HG03342 (cell line): Measurements from ENCODE around the gene RYR3.

Source experiments
- ATAC-seq: cut with Tn5 transposase; IDR thresholded peaks from one replicate; pipeline ENCODE4 v1.9.1; 2021; ENCODE audit warnings: mild to moderate bottlenecking, moderate library complexity; ENCODE audit not compliant: unreplicated experiment

The RYR3 gene

DNA sequence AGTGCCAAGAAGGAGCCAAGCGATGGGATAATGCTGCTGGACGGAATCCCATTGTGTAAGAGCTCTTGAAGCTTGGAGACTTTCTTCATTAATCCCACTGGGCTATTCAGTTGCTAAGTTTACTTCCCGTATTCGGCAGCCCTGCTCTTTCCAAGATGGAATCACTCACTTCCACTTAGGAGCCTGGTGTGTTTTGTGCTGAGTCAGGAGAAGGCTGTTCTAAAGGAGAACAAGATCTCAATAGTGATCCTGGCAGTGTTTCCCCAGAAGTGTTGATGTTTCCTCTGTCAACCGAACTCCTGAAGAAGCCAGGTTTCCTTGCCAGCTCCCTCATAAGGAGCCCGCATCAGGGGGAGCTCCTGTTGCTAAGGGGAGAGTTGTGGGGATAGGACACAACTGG, 387.4 kb downstream of the RYR3 start:
- ATAC-seq: no peak

DNA sequence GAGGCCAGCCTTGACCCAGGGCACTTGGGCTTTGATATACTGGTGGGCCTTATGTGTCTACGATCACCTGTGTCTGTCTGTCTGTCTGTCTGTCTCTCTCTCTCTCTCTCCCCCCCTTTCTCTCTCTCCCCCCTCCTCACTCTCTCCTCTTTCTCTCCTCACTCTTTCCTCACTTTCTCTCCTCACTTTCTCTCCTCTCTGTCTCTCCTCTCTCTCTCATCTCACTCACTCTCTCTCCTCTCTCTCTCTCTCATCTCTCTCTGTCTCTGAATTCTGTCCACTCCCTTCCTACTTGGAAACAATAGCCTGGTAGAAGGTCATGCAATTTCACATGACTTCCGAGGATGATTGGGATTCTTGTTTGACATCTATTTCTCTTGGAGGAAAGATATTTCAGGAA, 388.4 kb downstream of the RYR3 start:
- no peak for ATAC-seq

DNA sequence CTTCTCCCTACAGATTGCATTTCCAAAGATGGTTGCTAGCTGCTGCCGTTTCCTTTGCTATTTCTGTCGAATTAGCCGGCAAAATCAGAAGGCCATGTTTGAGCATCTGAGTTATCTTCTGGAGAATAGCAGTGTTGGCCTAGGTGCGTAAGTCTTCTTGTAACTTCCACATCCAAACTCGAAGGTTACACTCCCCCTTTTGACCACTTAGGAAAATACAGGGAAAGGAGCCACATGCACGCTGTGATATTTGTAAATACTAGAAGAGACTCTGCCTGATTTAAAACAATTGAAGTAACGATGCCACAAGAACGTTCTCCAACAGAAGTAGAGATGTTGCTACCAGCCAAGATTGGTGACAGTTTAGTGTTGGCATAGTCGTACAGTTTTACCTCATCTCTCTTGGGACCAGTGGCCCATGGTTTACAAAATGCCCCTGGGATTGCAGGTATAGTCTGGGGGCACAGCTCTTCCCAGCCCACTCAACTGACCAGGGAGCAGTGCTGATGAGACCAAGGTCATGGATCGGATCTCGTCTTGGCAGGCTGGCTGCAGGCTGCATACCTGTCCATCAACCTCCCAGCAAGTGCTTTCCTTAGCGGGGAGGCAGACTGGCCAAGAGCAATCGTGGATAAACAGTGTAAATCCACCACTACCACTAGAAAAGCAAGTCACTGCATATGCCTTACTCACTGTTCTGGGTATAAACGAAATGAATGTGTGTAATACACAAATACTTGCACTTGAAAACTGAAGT, 389.1 kb downstream of the RYR3 start:
- no peak for ATAC-seq

DNA sequence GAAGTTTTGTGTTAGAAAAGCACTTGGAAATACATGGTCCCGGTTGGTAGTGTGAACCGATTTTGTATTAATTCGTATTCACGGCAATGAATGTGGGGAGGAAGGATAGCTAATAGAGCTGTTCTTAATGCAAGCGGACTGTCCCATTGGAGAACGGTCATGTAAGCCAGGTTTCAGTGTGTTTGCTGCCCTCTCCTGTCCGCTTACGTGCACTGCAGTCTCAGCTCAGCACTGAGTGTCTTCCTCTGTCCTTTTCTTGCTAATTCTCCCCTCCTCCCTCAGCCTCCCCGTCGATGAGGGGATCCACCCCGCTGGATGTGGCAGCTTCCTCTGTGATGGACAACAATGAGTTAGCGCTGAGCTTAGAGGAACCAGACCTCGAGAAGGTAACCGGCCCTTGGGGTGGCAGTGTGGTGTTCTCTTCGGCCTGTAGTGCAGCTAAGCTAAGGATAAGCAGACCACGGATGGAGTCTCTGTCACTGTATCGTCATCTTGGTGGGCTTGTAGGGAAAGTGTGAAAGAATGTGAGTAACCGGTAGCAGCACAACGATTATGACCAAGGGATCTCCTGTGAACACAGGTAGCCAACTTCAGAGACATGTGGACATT, 390.0 kb downstream of the RYR3 start:
- peak; percentile 74 for ATAC-seq

DNA sequence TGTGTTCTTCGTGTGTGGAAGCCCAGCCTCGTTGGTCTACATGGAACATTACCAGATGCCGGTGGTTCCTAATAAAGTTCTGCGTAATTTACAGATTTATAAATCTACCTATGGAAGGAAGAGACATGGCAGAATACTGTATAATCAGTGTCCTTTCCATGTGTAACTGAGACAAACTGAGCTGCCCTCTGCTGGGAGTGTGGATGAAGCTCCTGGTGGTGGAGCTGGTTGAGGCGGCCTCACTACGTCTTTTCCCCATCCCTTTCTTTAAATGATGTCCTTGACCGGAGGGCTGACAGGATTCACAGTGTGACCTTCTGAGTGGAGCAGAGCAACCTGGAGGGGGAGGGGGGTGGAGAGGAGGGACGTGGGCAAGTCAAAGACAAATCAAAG, 390.5 kb downstream of the RYR3 start:
- no peak for ATAC-seq

DNA sequence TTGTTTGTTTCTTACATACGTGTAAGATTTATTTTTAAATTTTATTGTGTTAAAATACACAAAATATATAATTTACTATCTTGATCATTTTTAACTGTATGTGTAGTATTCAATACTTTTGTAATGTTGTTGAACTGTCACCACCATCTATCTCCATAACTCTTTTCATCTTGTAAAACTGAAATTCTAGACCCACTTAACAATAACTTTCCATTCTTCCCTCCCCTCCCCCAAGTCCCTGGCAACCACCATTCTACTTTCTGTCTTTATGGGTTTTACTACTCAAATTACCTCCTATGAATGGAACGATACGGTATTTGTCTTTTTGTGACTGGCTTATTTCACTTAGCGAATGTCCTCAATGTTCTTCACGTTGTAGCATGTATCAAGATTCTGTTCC, 395.4 kb downstream of the RYR3 start:
- no peak for ATAC-seq

DNA sequence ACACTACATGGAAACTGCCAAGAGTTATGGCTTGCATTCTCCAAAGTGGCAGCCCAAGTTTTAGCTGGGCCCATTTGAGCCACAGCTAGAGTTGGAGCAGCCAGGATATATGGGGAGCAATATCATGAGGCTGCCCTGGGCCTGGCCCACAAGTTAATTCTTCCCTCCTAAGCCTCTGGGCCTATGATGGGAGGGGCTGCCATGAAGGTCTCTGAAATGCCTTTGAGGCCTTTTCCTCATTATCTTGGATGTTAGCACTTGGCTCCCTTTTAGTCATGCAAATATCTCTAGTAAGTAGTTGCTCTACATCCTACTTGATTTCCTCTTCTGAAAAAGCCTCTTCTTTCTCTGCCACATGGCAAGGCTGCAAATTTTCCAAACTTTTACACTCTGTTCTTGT, 400.0 kb downstream of the RYR3 start:
- no peak for ATAC-seq

DNA sequence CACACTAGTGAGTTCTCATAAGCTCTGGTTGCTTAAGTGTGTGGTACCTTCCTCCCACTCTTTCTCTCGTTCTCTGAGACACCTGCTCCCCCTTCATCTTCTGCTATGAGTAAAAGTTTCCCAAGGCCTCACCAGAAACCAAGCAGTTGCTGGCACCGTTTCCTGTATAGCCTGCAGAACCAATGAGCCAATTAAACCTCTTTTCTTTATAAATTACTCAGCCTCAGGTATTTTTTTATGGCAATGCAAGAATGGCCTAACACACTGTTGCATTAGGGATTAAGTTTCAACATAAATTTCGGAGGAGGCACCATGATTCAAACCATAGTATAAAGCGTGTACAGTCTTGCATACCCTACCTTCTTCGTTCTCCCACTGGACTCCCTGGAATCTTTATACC, 405.3 kb downstream of the RYR3 start:
- ATAC-seq: no peak

DNA sequence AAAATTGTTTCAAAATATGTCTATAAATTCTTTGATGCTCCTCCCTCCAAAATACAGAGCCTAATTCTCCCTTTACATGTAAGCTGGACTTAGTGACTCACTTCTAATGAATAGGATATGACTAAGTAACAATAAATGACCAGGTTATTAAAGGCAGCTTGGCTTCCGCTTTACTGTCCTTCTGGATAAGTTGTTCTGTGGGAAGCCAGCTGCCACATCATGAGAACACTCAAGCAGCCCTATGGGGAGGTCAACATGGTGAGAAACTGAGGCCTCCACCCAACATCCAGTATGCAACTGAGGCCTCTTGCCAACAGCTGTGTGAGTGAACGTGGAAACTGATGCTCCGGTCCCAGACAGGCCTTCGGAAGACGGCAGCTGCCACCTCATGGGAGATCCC, 410.2 kb downstream of the RYR3 start:
- no peak for ATAC-seq

DNA sequence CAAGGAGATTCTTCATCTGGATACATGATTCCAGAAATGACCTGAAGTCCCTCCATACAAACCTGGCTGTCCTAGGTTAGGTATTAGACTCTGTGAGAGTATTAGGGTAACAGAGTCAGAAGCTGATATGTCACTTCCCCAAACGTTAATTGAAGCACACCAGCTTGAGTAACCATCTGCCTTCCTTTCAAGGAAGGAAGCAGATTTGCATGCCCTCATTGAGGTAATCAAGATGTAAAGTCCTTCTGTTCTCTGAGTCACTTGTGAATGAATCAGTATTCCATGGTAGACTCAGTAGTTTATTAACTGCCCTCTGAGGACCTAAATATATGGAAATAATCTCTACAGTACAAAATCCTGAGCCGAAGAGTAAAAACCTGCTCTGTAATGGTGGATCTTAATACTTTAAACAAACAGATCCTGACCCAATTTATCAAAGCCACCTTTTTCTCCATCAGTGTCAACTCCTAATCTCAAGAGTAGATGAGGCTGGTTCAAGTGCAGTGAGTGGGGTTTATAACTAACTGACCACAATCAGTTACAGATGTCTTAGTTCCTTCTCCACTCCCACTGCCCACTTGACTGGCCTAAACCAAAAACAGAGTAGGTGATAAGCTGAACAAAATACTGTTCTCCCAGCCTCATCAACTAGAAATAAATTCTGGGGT, 411.4 kb downstream of the RYR3 start:
- ATAC-seq: peak; percentile 82

DNA sequence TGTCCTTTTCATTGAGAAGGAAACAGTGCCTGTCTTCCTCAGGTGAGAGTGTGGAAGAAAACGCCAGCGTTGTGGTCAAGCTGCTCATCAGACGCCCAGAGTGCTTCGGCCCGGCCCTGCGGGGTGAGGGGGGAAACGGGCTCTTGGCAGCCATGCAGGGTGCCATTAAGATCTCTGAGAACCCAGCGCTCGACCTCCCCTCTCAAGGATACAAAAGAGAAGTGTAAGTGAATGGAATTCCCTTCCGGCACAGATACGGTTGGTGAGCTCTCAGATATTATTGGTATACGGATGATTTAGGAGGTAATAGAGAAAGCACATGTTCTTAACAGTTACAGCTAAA, 411.9 kb downstream of the RYR3 start:
- ATAC-seq: no peak

DNA sequence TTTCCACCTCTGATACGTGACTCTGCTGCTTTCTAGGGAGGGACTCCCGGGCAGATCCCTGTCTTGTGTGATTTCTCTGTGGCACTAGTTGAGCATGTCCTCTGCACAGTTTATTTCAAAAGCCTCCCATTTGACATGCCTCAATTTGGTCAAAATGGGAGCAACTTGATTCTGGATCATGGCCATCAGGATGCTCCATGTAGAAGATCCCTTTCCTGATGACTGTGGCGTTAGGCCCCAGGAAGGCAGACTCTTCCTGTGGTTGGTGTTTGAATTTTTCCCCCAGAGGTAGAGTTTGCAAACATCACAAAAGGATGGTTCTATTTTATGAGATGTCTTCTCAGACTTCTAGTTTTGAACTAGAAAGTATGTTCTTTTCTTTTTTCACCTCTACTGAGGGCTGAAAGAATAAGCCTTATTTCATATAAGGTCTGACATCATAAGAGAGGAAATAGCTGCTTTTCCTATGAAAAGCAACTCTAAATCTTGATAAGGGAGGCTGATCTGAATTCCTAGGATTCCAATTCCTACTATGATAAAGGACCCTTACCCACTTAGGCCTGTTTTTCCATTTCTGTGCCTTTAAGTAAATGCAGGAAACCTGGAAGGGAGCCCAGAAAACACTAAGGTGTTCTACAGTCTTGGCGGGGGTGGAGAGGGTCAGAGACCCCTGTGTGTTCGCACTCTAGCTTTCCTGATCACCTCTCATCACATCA, 413.7 kb downstream of the RYR3 start:
- ATAC-seq: no peak

DNA sequence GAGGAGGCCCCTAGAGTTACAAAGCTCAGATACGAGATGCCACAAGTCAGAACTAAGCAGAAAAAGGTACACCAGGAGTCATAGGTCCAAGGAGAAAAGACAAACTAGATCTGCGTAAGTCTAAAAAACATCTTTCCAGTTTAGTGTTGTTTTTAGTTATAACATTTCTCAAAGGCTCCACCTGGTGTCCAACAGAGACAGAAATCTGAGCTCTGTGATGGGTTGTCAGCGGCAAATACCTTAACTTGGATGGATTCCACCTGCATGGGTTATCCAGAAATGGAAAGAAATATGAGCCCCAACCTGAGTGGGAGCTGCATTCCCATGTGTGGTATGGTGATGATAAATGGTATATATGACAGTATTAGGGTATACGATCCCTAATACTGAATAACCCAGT, 418.9 kb downstream of the RYR3 start:
- ATAC-seq: no peak

DNA sequence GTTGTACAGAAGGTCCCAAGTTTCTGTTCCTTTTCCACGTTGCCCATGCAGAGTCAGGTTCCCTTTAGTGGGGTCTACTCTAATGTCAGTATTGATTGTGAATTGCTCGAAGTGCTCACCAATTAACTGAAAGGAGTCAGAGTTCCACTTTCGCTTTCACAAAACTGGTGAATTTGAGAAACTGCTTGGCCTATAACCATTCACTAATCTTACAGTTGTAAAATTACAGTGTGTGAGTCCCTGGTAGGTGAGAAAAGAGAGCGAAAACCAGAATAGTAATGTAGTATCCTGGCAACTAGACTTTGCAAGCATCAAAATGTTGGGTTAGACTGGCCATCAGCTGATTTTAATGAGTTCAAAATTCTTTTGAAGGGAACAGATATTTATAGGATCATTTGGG, 420.0 kb downstream of the RYR3 start:
- ATAC-seq: no peak

DNA sequence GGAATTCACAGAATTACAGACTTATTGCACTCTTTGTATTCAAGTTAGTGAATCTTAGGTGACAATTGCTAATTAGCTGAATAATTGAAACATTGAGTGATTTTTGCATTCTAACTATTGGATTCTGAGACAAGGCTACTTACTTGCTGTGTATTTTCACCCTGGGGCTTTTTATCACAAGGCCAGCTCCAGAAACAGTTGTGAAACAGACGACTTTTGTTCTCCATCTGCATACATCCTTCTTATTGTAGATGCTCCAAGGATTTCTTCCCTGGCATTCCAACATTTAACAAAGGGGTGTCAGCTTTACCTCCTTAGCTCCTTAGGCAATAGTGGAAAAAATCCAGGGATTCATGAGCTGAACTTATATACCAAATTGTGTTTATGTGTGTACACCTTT, 424.4 kb downstream of the RYR3 start:
- ATAC-seq: no peak

DNA sequence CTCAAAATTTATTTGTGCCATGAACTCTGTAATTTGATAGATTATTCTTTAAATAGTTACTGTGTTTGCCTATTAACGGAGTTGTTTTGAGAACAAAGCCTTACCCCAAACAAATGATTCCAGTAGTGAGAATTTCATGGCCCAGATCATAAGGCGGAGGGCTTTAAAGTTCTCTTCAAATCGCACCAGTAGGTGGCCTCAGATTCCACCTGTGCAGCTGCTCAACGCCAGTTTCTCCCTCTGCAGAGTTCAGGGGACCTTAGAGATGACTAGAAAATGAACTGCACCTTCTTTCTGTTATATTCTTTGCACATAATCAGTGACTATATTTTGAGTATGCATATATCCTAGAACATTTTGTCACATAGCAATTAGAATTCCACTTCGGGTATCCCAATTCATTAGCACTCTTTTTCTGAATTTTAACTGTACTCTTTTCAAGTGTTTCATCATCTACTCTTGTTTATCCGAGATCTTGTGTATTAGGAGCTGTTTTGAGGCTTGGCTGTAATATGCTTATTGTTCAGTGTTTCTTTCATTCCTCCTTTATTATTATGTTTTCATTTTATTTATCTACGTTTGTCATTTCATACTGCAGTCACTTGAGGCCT, 425.0 kb downstream of the RYR3 start:
- peak; percentile 43 for ATAC-seq

DNA sequence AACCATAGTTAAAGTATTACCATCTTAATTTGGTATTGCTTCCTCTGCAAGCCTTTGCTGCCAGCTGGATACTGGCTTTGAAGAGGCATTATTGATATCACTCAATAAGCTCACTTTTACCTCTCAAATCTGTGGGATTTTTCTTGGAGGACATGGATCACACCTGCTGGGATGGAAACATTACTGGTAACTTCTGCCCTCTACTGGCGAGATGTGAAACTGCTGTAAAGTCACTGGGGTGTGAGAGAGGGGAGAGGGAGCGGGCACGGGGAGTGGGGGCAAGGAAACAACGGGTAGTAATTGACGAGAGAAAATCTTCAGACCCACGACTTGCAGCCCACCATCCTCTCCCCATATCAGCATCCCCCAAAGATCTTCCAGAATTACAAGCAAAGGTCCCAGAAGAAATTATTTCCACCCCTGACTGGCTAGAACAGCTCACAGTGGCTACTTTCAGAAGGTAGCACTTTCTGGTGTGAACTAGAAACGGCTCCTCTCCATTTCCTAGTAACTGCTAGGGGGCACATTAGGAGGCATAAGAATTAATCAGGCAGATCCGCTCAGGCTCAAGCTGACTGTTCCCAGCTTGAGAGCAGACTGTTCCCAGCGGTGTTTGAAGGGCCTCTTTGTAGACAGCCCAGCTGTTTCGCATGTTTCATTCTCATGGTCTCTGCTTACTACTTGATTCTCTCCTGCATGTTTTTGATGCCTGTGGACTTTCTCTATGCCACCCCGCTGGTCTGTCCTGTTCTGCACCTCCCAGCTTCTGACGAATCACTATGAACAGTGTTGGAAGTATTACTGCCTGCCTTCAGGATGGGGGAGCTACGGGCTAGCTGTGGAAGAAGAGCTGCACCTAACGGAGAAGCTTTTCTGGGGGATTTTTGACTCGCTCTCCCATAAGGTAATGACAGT, 427.2 kb downstream of the RYR3 start:
- no peak for ATAC-seq

DNA sequence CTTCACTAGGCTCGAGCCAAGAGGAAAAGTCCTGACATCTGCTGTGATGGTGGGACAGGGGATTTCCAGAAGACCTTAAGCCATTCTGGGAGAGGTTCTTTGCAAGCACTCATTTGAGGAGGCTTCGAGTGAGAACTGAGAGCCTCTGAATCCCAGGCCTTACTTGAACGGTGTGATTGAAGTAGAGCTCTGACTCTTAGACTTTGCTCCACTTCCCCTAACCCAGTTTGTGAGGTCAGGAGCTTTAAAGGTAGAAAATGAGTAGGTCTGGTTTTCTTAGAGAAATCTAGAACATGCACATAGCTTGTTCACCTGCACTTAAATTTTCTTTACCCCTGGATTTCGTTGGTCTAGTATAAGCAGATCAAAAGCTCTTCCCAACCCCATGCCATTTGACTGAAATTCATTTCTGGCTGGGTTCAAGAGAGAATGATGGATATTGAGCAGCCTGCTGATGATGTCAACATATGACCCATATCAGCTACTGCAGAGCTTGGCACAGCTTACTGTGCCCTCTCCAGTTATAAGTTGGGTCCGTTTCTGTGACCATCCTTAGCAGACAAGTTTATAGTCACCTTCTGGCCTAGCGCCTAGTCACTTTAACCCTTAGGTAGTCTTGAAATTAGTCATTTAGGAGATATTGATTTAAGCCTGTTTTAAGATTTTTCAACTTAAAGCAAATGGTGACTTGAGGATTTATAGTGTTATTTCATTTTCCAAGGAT, 428.3 kb downstream of the RYR3 start:
- ATAC-seq: no peak

DNA sequence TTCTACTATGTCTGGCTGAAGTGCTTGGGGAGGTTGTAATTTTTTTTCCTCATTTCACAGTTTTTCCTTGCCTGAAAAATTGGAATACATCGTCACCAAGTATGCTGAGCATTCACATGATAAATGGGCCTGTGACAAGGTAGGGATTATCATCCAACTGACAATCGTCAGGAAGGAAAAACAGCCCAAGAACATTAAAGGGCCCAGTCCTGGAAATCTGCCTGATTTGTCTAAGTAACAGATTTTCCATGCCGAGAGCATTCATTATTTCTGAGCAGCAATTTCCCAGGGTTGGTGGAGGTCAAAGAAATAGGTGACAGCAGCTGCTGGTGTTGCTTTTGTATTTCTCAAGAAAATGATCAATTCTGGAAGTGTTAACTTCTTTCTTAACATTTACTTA, 431.5 kb downstream of the RYR3 start:
- ATAC-seq: no peak

DNA sequence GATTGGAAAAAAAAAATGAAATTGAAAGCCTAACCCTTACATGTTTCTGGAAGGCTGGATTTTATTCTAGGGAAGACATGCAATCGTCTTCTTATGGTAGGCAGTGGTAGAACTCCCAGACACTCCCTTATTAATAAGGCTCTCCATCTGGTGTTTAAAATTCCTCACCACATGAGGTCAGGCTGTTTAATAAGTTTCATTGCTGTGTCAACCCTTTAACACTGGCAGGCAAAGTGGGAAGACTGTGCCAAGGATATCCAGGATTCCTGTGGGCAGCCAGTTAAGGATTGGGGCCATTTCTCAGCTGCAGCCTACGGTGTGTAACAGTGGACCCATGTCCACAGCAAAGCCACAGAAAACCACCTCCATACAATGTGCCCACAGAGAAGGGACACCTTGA, 432.0 kb downstream of the RYR3 start:
- no peak for ATAC-seq
